Stimulated activated CD4-positive, alpha-beta T cell treated with anti-CD3 and anti-CD28 coated beads, TNF-alpha, amount 100 ng/mL, for 48 hours (primary cell): Measurements from ENCODE around the gene PDZD2.
"Not testable (repeated sequence)": the region's sequence is repeated elsewhere in the genome, so short reads cannot be mapped to it uniquely, and the experiment has no call there.

ENCODE experiments used
- DNase-seq, 3 donors: peaks; one replicate each; pipeline ENCODE4 v3.0.0-alpha.2; 2020; ENCODE audit warnings: low read depth in 3 of 3

Gene PDZD2

GRCh38 chr5:32013658-32014057 is 374.7 kb downstream of the PDZD2 start:
- DNase-seq, result no peak

GRCh38 chr5:32014096-32014745 is 375.3 kb downstream of the PDZD2 start:
- no peak for DNase-seq

- DNase-seq, result not testable (repeated sequence)
Measured at GRCh38 chr5:32015262-32015661, 376.3 kb downstream of the PDZD2 start.

GRCh38 chr5:32017692-32018367 is 378.9 kb downstream of the PDZD2 start:
- no peak for DNase-seq

- DNase-seq, result no peak
Measured at GRCh38 chr5:32018476-32019436, 379.8 kb downstream of the PDZD2 start.

GRCh38 chr5:32020271-32020670 is 381.3 kb downstream of the PDZD2 start:
- DNase-seq, result peak in 1 of 3 donors; percentile 4

GRCh38 chr5:32020946-32021345 is 382.0 kb downstream of the PDZD2 start:
- DNase-seq, result no peak

GRCh38 chr5:32021771-32022170 is 382.8 kb downstream of the PDZD2 start:
- DNase-seq, result no peak

GRCh38 chr5:32022638-32023037 is 383.7 kb downstream of the PDZD2 start:
- no peak for DNase-seq

GRCh38 chr5:32023816-32024215 is 384.9 kb downstream of the PDZD2 start:
- no peak for DNase-seq

- no peak for DNase-seq
Measured at GRCh38 chr5:32024751-32025150, 385.8 kb downstream of the PDZD2 start.

- DNase-seq, result no peak
Measured at GRCh38 chr5:32027093-32027716, 388.3 kb downstream of the PDZD2 start.

- DNase-seq, result no peak
Measured at GRCh38 chr5:32027717-32028458, 389.0 kb downstream of the PDZD2 start.

- DNase-seq, result no peak
Measured at GRCh38 chr5:32029261-32029660, 390.3 kb downstream of the PDZD2 start.

- DNase-seq, result no peak
Measured at GRCh38 chr5:32029781-32030180, 390.9 kb downstream of the PDZD2 start.

GRCh38 chr5:32030222-32030621 is 391.3 kb downstream of the PDZD2 start:
- DNase-seq, result no peak

GRCh38 chr5:32030686-32031085 is 391.8 kb downstream of the PDZD2 start:
- DNase-seq, result no peak

GRCh38 chr5:32031089-32031488 is 392.2 kb downstream of the PDZD2 start:
- no peak for DNase-seq

- DNase-seq, result no peak
Measured at GRCh38 chr5:32038523-32038922, 399.6 kb downstream of the PDZD2 start.

- DNase-seq, result not testable (repeated sequence)
Measured at GRCh38 chr5:32039133-32039532, 400.2 kb downstream of the PDZD2 start.

GRCh38 chr5:32039601-32040000 is 400.7 kb downstream of the PDZD2 start:
- not testable (repeated sequence) for DNase-seq
